Activated CD8-positive, alpha-beta memory T cell treated with anti-CD3 and anti-CD28 coated beads, Interleukin-2, amount 10 ng/mL, durations not matched to agents 7 days and 5 days (primary cell): ENCODE data around the gene EXOC3L2. TPM values are rescaled to one million over a fixed set of nuclear protein-coding genes. Genes with fewer than 3 reads are reported as not detected.
"Not testable (repeated sequence)": the region's sequence is repeated elsewhere in the genome, so short reads cannot be mapped to it uniquely, and the experiment has no call there.

Experiments
- ATAC-seq: fragments of 150-1000 bp; cut with Tn5 transposase; one replicate; pipeline ENCODE4 v1.10.0; 2021; ENCODE audit warnings: moderate library complexity
- CTCF ChIA-PET: fragments of 350-600 bp; sonication (Branson Sonifier 250); formaldehyde crosslinking; loops from one replicate; lab custom pipeline; 2021; ENCODE audit warnings: antibody characterized with exemption; lab: Charles Lee
- DNase-seq: peaks from one replicate; pipeline ENCODE4 v3.0.0-alpha.2; 2020
- H3K27ac Mint-ChIP-seq: one replicate; pipeline ENCODE4 v1.8.0; 2021; ENCODE audit warnings: mild to moderate bottlenecking, mixed read lengths
- H3K27me3 Mint-ChIP-seq: one replicate; pipeline ENCODE4 v1.8.0; 2021; ENCODE audit warnings: mixed read lengths
- H3K36me3 Mint-ChIP-seq: one replicate; pipeline ENCODE4 v1.8.0; 2021; ENCODE audit warnings: mild to moderate bottlenecking, mixed read lengths
- H3K4me1 Mint-ChIP-seq: one replicate; pipeline ENCODE4 v1.8.0; 2021; ENCODE audit warnings: mixed read lengths
- H3K4me3 Mint-ChIP-seq: one replicate; pipeline ENCODE4 v1.8.0; 2021; ENCODE audit warnings: mild to moderate bottlenecking, moderate library complexity, mixed read lengths
- H3K9me3 Mint-ChIP-seq: one replicate; pipeline ENCODE4 v1.8.0; 2022; ENCODE audit warnings: low read depth, mixed read lengths
- total RNA-seq, 2 experiments: library from RNA; stranded (reverse); gene quantifications; one replicate each; pipeline ENCODE4 v1.2.3, GENCODE V29; 2021

The EXOC3L2 gene
- total RNA-seq, 2 experiments from 2014 or later, result not detected

- ATAC-seq, result no peak
- no peak for DNase-seq
- Mint-ChIP-seq H3K4me1 (peaks cover 5% of the 10 kb centered on the region), H3K9me3 (no peaks in the 10 kb centered on the region), H3K27ac (no peak overlapping the region), H3K36me3 (no peaks in the 10 kb centered on the region), H3K4me3 (no peak overlapping the region), H3K27me3 (peaks cover 20% of the 10 kb centered on the region)
- CTCF ChIA-PET, result no interaction called here
Observed at GRCh38 chr19:45231891-45232290, 13.3 kb downstream of the EXOC3L2 start.

- peaks cover 10% of the 10 kb centered on the region for H3K27me3 Mint-ChIP-seq
- CTCF ChIA-PET, result interaction anchor here (0.6 to 1.3 kb wide), 3 partner anchors 20 to 1507 kb away, joined by 3 to 4 read pairs (median 3); no protein-coding TSS in a partner anchor
- H3K9me3 Mint-ChIP-seq, H3K36me3 Mint-ChIP-seq, H3K27ac Mint-ChIP-seq, H3K4me3 Mint-ChIP-seq, ATAC-seq, DNase-seq, H3K4me1 Mint-ChIP-seq: not testable (repeated sequence)
Observed at GRCh38 chr19:45229056-45229455, 16.2 kb downstream of the EXOC3L2 start.

- H3K36me3 Mint-ChIP-seq, result no peaks in the 10 kb centered on the region
- no peak overlapping the region for H3K4me3 Mint-ChIP-seq
- H3K27me3 Mint-ChIP-seq, result peaks cover 13% of the 10 kb centered on the region
- no peak for ATAC-seq
- H3K9me3 Mint-ChIP-seq, result no peaks in the 10 kb centered on the region
- H3K4me1 Mint-ChIP-seq, result no peaks in the 10 kb centered on the region
- H3K27ac Mint-ChIP-seq, result no peak overlapping the region
- no peak for DNase-seq
- CTCF ChIA-PET, result no interaction called here
Observed at GRCh38 chr19:45224645-45225044, 20.6 kb downstream of the EXOC3L2 start.

GRCh38 chr19:45223879-45224278 lies 21.3 kb downstream of the EXOC3L2 start:
- H3K4me3 Mint-ChIP-seq, result no peak overlapping the region
- no peaks in the 10 kb centered on the region for H3K9me3 Mint-ChIP-seq
- H3K27ac Mint-ChIP-seq, result no peak overlapping the region
- ATAC-seq (no peak), DNase-seq (no peak)
- no peaks in the 10 kb centered on the region for H3K36me3 Mint-ChIP-seq
- H3K4me1 Mint-ChIP-seq, result peaks cover 3% of the 10 kb centered on the region
- peaks cover 18% of the 10 kb centered on the region for H3K27me3 Mint-ChIP-seq
- CTCF ChIA-PET, result interaction anchor here (1.2 kb wide), 2 partner anchors 25 to 164 kb away, joined by 3 to 4 read pairs; no protein-coding TSS in a partner anchor

GRCh38 chr19:45222724-45223123 lies 22.5 kb downstream of the EXOC3L2 start:
- H3K4me1 Mint-ChIP-seq, result peaks cover 3% of the 10 kb centered on the region
- H3K27ac Mint-ChIP-seq, result no peak overlapping the region
- no peak overlapping the region for H3K4me3 Mint-ChIP-seq
- DNase-seq (no peak), ATAC-seq (no peak)
- H3K36me3 Mint-ChIP-seq, result no peaks in the 10 kb centered on the region
- CTCF ChIA-PET, result interaction anchor here (1.2 kb wide), 1 partner anchor 26 kb away, joined by 4 read pairs; no protein-coding TSS in a partner anchor
- H3K9me3 Mint-ChIP-seq, result no peaks in the 10 kb centered on the region
- H3K27me3 Mint-ChIP-seq, result peaks cover 27% of the 10 kb centered on the region

- DNase-seq (no peak), ATAC-seq (no peak)
- Mint-ChIP-seq H3K36me3 (no peaks in the 10 kb centered on the region), H3K27ac (no peak overlapping the region), H3K27me3 (peaks cover 55% of the 10 kb centered on the region), H3K4me1 (peaks cover 3% of the 10 kb centered on the region), H3K9me3 (no peaks in the 10 kb centered on the region), H3K4me3 (no peak overlapping the region)
- CTCF ChIA-PET, result interaction anchor here (0.7 kb wide), 2 partner anchors 116 to 196 kb away, joined by 4 read pairs; no protein-coding TSS in a partner anchor
Observed at GRCh38 chr19:45218911-45219743, 26.1 kb downstream of the EXOC3L2 start.

- DNase-seq, result no peak
- Mint-ChIP-seq H3K27ac (no peak overlapping the region), H3K27me3 (peaks cover 58% of the 10 kb centered on the region), H3K9me3 (no peaks in the 10 kb centered on the region), H3K4me1 (peaks cover 3% of the 10 kb centered on the region), H3K4me3 (no peak overlapping the region), H3K36me3 (no peaks in the 10 kb centered on the region)
- CTCF ChIA-PET, result interaction anchor here (0.7 kb wide), 1 partner anchor 116 kb away, joined by 4 read pairs; no protein-coding TSS in a partner anchor
- no peak for ATAC-seq
Observed at GRCh38 chr19:45218426-45218825, 26.8 kb downstream of the EXOC3L2 start.

GRCh38 chr19:45217957-45218334 lies 27.3 kb downstream of the EXOC3L2 start:
- DNase-seq (no peak), ATAC-seq (no peak)
- Mint-ChIP-seq H3K4me1 (peaks cover 3% of the 10 kb centered on the region), H3K36me3 (no peaks in the 10 kb centered on the region), H3K27ac (no peak overlapping the region), H3K27me3 (peaks cover 58% of the 10 kb centered on the region), H3K4me3 (no peak overlapping the region), H3K9me3 (no peaks in the 10 kb centered on the region)
- CTCF ChIA-PET, result no interaction called here

GRCh38 chr19:45217193-45217956 lies 27.8 kb downstream of the EXOC3L2 start:
- H3K36me3 Mint-ChIP-seq, result no peaks in the 10 kb centered on the region
- no peak for DNase-seq
- H3K27me3 Mint-ChIP-seq, result peaks cover 56% of the 10 kb centered on the region
- CTCF ChIA-PET, result no interaction called here
- no peak for ATAC-seq
- H3K4me3 Mint-ChIP-seq, result no peak overlapping the region
- no peak overlapping the region for H3K27ac Mint-ChIP-seq
- no peaks in the 10 kb centered on the region for H3K9me3 Mint-ChIP-seq
- peaks cover 3% of the 10 kb centered on the region for H3K4me1 Mint-ChIP-seq

GRCh38 chr19:45216667-45217066 lies 28.5 kb downstream of the EXOC3L2 start:
- no peak overlapping the region for H3K4me3 Mint-ChIP-seq
- CTCF ChIA-PET, result no interaction called here
- H3K36me3 Mint-ChIP-seq, result no peaks in the 10 kb centered on the region
- DNase-seq (no peak), ATAC-seq (no peak)
- H3K27me3 Mint-ChIP-seq, result peaks cover 52% of the 10 kb centered on the region
- peaks cover 3% of the 10 kb centered on the region for H3K4me1 Mint-ChIP-seq
- no peaks in the 10 kb centered on the region for H3K9me3 Mint-ChIP-seq
- no peak overlapping the region for H3K27ac Mint-ChIP-seq

- Mint-ChIP-seq H3K4me1 (peaks cover 4% of the 10 kb centered on the region), H3K27ac (no peak overlapping the region), H3K4me3 (no peak overlapping the region), H3K9me3 (no peaks in the 10 kb centered on the region), H3K27me3 (peaks cover 50% of the 10 kb centered on the region), H3K36me3 (no peaks in the 10 kb centered on the region)
- CTCF ChIA-PET, result no interaction called here
- DNase-seq, result no peak
- ATAC-seq, result no peak
Observed at GRCh38 chr19:45215391-45216191, 29.6 kb downstream of the EXOC3L2 start.

GRCh38 chr19:45213031-45213430 lies 32.2 kb downstream of the EXOC3L2 start:
- ATAC-seq, result no peak
- no peaks in the 10 kb centered on the region for H3K36me3 Mint-ChIP-seq
- no peak overlapping the region for H3K27ac Mint-ChIP-seq
- no peak overlapping the region for H3K4me3 Mint-ChIP-seq
- CTCF ChIA-PET, result no interaction called here
- DNase-seq, result no peak
- no peaks in the 10 kb centered on the region for H3K9me3 Mint-ChIP-seq
- H3K4me1 Mint-ChIP-seq, result peaks cover 5% of the 10 kb centered on the region
- H3K27me3 Mint-ChIP-seq, result peaks cover 35% of the 10 kb centered on the region
